Testis (tissue), 3 donors: Measurements from ENCODE around the gene ALOX12B. TPM values are rescaled to one million over a fixed set of nuclear protein-coding genes. Genes with fewer than 3 reads are reported as not detected.

Experiments
- DNase-seq: peaks from one replicate; pipeline ENCODE4 v3.0.0-alpha.2; 2019
- H3K27ac ChIP-seq, 2 donors: fragments of 200-600 bp; sonication (generic); one replicate each; pipeline ENCODE4 v1.5.1; 2019
- H3K27me3 ChIP-seq: fragments of 200-600 bp; sonication (generic); one replicate; pipeline ENCODE4 v1.5.1; 2019
- H3K36me3 ChIP-seq: fragments of 200-600 bp; sonication (generic); one replicate; pipeline ENCODE4 v1.5.1; 2017; ENCODE audit warnings: low read depth; ENCODE audit errors: missing control alignments
- H3K4me1 ChIP-seq: fragments of 200-600 bp; sonication (generic); one replicate; pipeline ENCODE4 v1.5.1; 2019
- H3K4me3 ChIP-seq, 2 donors: fragments of 200-600 bp; sonication (generic); one replicate each; pipeline ENCODE4 v1.5.1; 2017 to 2019
- H3K9me3 ChIP-seq: fragments of 200-600 bp; sonication (generic); one replicate; pipeline ENCODE4 v1.5.1; 2017
- POLR2A ChIP-seq: fragments of 450-650 bp; IDR thresholded peaks from one replicate; pipeline ENCODE4 v1.6.1; 2017; ENCODE audit warnings: antibody characterized with exemption, mild to moderate bottlenecking, moderate library complexity
- WGBS, 2 donors: methylation state at CpG; one replicate each; pipeline ENCODE4 v1.1.5; 2018; 5-methylcytosine and 5-hydroxymethylcytosine counted together
- intact Hi-C: fragments of 100-400 bp; cut with DNase I; formaldehyde crosslinking; loops from one replicate; pipeline ENCODE4 v1.15.1; 2023; ENCODE audit warnings: low total_unique reads
- polyA plus RNA-seq: library from polyadenylated mRNA; stranded (reverse); fragments of 350-450 nt; fragmentation: Illumina TruSeq; extraction: RNeasy Lipid Tissue Mini Kit (QIAGEN cat#74804); gene quantifications from one replicate; pipeline ENCODE4 v1.2.3, GENCODE V29; 2014; ENCODE audit warnings: low read depth, low replicate concordance; ENCODE audit not compliant: insufficient read depth
- total RNA-seq, 2 donors: library from RNA; depleted of rRNA; stranded (reverse); fragments of >200 nt; gene quantifications; one replicate each; pipeline ENCODE4 v1.2.3, GENCODE V29; 2016
- TF ChIP-seq, protein P1 (sequence below), 3 experiments: fragments of 450-650 bp in 2 of 3; fragments of 200-600 bp in 1 of 3; sonication (generic) in 1 of 3; IDR thresholded peaks; one replicate each; pipeline ENCODE4 v1.5.1; 2016 to 2019; ENCODE audit warnings: antibody characterized with exemption in 3 of 3, mild to moderate bottlenecking in 2 of 3, moderate library complexity in 1 of 3

ALOX12B gene
- total and polyA plus RNA-seq, 3 donors from 2014 or later = 0.87 to 1.1 (median 0.99) TPM

DNA sequence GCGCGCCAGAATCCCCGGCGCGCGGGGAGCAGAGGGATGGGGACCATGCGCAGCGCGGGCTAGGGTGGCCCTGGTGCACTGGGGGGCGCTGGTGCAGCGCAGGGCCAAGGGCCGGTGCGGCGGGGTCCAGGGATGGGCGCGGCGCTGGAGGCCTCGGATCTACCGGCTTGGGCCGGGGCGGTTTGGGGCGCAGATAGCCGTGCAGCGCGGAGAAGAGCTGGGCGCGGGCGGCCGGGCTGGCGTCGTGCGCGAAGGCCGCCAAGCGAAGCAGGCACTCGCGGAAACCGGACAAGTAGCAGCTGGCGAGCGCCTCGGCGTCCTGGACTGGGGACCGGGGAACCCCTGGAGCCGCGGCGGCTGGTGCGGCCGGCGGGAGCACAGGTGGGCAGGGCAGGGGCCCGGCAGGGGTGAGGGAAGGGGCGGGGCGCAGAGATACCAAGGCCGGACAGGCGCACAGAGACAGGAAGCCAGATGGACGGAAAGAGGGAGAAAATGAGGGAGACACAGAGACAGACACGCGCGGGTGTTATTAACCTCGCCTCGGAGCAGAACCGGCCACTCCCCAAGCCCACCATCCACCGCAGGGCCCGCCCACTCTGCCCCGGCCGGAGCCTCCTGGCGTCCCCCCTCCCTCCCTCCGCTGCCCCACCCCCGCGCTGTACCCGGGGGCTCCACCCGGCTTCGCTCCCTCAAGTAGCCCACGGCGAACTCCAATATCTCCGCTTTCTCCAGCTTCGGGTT is 34.3 kb upstream of the ALOX12B start:
- no peaks in the 10 kb centered on the region for H3K36me3 ChIP-seq
- peak overlapping the region in 1 of 2 donors; percentile 4 for H3K27ac ChIP-seq
- peak overlapping the region; percentile 54 to 62 for H3K4me3 ChIP-seq
- H3K9me3 ChIP-seq = no peaks in the 10 kb centered on the region
- H3K4me1 ChIP-seq = peaks cover 48% of the 10 kb centered on the region
- intact Hi-C loops = loop anchor here (10.0 kb wide), 1 partner anchor 63 kb away; no protein-coding TSS in a partner anchor
- 0% methylated on average over 6 to 70 of the region's 76 CpGs for WGBS, 2 donors
- TF ChIP-seq, protein P1, sequence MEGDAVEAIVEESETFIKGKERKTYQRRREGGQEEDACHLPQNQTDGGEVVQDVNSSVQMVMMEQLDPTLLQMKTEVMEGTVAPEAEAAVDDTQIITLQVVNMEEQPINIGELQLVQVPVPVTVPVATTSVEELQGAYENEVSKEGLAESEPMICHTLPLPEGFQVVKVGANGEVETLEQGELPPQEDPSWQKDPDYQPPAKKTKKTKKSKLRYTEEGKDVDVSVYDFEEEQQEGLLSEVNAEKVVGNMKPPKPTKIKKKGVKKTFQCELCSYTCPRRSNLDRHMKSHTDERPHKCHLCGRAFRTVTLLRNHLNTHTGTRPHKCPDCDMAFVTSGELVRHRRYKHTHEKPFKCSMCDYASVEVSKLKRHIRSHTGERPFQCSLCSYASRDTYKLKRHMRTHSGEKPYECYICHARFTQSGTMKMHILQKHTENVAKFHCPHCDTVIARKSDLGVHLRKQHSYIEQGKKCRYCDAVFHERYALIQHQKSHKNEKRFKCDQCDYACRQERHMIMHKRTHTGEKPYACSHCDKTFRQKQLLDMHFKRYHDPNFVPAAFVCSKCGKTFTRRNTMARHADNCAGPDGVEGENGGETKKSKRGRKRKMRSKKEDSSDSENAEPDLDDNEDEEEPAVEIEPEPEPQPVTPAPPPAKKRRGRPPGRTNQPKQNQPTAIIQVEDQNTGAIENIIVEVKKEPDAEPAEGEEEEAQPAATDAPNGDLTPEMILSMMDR (IDR thresholded peaks at IDR 0.05) = peak; percentile 33 to 42 (median 35)
- TF ChIP-seq POLR2A = no peak
- DNase-seq = peak; percentile 59
- no peaks in the 10 kb centered on the region for H3K27me3 ChIP-seq

GRCh38 chr17:8121407-8121680 is 33.8 kb upstream of the ALOX12B start:
- no peaks in the 10 kb centered on the region for H3K27me3 ChIP-seq
- intact Hi-C loops = loop anchor here (10.0 kb wide), 1 partner anchor 63 kb away; no protein-coding TSS in a partner anchor

GRCh38 chr17:8120520-8121406 is 33.2 kb upstream of the ALOX12B start:
- H3K9me3 ChIP-seq = no peaks in the 10 kb centered on the region
- intact Hi-C loops = loop anchor here (10.0 kb wide), 1 partner anchor 64 kb away; no protein-coding TSS in a partner anchor
- peaks cover 48% of the 10 kb centered on the region for H3K4me1 ChIP-seq
- no peaks in the 10 kb centered on the region for H3K36me3 ChIP-seq
- peak overlapping the region in 1 of 2 donors; percentile 25 for H3K27ac ChIP-seq
- 1% methylated on average over 40 of the region's 40 CpGs for WGBS, 2 donors
- peak overlapping the region; percentile 54 to 62 for H3K4me3 ChIP-seq
- TF ChIP-seq POLR2A = no peak
- TF ChIP-seq, protein P1 (IDR thresholded peaks at IDR 0.05) = peak in 1 of 3 experiments; percentile 18
- DNase-seq = peak; percentile 69
- H3K27me3 ChIP-seq = no peaks in the 10 kb centered on the region

More at GRCh38 chr17:8121407-8121680, 33.8 kb upstream of the ALOX12B start:
- no peak for DNase-seq
- Histone ChIP-seq H3K36me3 (no peaks in the 10 kb centered on the region), H3K9me3 (no peaks in the 10 kb centered on the region), H3K4me1 (peaks cover 48% of the 10 kb centered on the region), H3K27ac (no peak overlapping the region), H3K4me3 (peak overlapping the region; percentile 54 to 62)
- TF ChIP-seq, protein P1 (IDR thresholded peaks at IDR 0.05) = no peak
- no peak for TF ChIP-seq POLR2A
- 1 to 2% methylated on average over 15 to 24 of the region's 25 CpGs for WGBS, 2 donors

DNA sequence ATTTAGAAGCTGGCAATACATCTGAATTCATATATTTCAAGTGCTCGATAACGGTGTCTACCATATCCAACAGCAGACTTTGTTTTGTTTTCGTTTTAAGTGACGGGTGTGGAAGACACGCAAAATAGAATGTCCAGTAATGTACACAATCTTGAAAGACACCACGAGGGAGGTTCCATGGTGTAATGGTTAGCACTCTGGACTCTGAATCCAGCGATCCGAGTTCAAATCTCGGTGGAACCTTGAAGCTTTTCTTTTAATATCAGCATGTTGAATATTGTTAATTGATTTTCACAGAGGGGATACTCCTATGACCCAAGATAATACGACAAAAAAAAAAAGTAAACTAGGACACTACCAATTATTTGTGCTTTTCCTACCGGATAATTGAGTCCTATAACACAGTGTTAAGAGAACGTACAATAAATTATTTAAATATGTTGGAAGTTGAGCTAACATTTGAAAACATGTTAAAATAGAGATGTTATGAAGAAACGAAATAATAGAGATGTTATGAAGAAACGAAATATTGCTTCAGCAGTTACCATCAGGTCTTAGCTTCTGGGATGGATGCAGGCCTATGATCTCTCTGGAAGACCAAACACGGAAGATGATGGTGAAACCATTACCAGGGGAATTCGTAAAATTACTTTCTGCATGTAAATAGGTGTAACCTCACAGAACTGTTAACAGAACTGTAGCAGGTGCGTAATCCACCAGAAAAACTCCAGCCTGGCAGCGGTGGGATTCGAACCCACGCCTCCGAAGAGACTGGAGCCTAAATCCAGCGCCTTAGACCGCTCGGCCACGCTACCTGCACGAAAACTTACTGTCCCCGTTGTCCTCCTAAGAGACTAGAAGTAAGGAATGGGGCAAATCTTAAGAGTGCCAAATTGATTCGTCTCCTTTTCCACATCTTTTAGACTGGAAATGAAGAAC is 32.3 kb upstream of the ALOX12B start:
- Histone ChIP-seq H3K27me3 (no peaks in the 10 kb centered on the region), H3K36me3 (no peaks in the 10 kb centered on the region), H3K4me3 (peak overlapping the region; percentile 55 to 62), H3K9me3 (no peaks in the 10 kb centered on the region), H3K4me1 (peaks cover 41% of the 10 kb centered on the region), H3K27ac (peak overlapping the region; percentile 69 to 81)
- peak; percentile 87 for DNase-seq
- intact Hi-C loops = loop anchor here (10.0 kb wide), 1 partner anchor 65 kb away; no protein-coding TSS in a partner anchor
- TF ChIP-seq, protein P1 (IDR thresholded peaks at IDR 0.05) = no peak
- no peak for TF ChIP-seq POLR2A
- WGBS, 2 donors = 0 to 1% methylated on average over 28 of the region's 28 CpGs
